GM08714 (cell line): ENCODE results near the gene ATG4D.
A peak's percentile ranks its signal among the peaks of the same experiment; 100 is the strongest.
"Not testable (repeated sequence)": the region's sequence is repeated elsewhere in the genome, so short reads cannot be mapped to it uniquely, and the experiment has no call there.

Experiments used
- H3K4me3 ChIP-seq: fragments of 200-500 bp; sonication (Bioruptor generic); 2 replicates; pipeline ENCODE4 v1.5.1; 2014; ENCODE audit warnings: mild to moderate bottlenecking, low read length, inconsistent platforms
- ZNF274 ChIP-seq: IDR thresholded peaks from 2 replicates; pipeline ENCODE4 v1.6.1; 2012; ENCODE audit warnings: mild to moderate bottlenecking, low read depth, low read length

Gene ATG4D

DNA sequence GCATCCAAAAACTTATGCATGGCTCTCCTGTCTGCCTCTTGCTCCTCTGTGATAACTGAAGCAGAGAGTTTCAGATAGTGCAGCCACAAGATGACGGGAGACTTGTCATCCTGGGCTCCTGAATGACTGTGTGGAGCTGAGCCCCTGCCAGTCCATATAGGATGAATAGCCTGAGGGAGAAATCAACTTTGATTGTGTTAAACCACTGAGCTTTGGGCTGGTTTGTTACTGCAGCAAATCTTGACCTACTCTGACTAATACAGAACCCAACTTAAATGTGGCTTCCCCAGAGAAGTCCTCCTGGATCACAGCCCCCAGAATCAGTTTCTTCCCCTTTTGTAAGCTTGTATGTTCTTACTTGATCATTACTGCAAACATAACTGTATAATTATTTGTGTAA is 11.2 kb upstream of the ATG4D start:
- H3K4me3 ChIP-seq, result no peak overlapping the region
- no peak for TF ChIP-seq ZNF274

GRCh38 chr19:10533646-10534386 is 9.9 kb upstream of the ATG4D start:
- no peak for TF ChIP-seq ZNF274
- H3K4me3 ChIP-seq, result no peak overlapping the region

GRCh38 chr19:10535613-10536012 is 8.1 kb upstream of the ATG4D start:
- H3K4me3 ChIP-seq, result no peak overlapping the region
- TF ChIP-seq ZNF274, result no peak

DNA sequence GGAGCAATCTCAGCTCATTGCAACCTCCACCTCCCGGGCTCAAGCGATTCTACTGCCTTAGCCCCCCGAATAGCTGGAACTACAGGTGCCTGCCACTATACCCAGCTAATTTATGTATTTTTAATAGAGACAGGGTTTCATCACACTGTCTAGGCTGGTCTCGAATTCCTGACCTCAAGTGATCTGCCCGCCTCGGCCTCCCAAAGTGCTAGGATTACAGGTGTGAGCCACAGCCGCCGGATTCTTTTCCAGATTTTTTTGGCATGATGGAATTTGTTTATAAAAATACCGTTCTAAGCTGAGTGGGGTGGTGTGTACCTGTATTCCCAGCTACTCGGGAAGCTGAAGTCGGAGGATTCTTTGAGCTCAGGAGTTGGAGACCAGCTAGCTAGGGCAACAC is 6.0 kb upstream of the ATG4D start:
- H3K4me3 ChIP-seq, result no peak overlapping the region
- no peak for TF ChIP-seq ZNF274

GRCh38 chr19:10538204-10538983 is 5.3 kb upstream of the ATG4D start:
- TF ChIP-seq ZNF274, result no peak
- no peak overlapping the region for H3K4me3 ChIP-seq

DNA sequence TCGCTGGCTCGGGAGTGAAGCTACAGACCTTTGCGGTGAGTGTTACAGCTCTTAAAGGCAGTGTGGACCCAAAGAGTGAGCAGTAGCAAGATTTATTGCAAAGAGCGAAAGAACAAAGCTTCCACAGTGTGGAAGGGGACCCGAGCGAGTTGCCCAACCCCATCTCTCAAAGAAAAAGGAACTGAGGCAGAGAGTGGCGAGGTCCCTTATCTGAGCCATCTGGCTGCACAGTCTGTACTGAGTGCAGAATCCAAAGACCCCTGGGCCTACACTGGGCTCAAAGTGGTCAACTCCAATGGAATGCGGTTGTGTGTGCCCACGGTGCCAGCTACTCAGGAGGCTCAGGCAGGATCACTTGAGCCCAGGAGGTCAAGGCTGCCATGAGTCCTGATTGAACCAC is 4.7 kb upstream of the ATG4D start:
- H3K4me3 ChIP-seq, result not testable (repeated sequence)

DNA sequence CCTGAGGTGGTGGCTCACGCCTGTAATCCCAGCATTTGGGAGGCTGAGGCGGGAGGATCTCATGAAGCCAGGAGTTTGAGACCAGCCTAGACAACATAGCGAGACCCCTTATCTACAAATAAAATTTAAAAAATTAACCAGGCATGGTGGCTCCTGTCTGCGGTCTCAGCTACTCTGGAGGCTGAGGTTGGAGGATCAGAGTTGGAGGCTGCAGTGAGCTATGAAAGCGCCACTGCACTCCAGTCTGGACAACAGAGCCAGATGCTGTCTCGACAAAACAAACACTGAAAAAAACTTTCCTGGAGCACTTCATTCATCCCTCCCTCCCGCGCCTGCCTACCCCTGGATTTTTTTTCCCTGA is 665 bp upstream of the ATG4D start:
- TF ChIP-seq ZNF274, result no peak
- H3K4me3 ChIP-seq, result no peak overlapping the region; the same call in 1 of the 2 replicates

GRCh38 chr19:10544242-10544752 is 593 bp downstream of the ATG4D start:
- TF ChIP-seq ZNF274, result no peak
- H3K4me3 ChIP-seq, result peak overlapping the region; percentile 85

DNA sequence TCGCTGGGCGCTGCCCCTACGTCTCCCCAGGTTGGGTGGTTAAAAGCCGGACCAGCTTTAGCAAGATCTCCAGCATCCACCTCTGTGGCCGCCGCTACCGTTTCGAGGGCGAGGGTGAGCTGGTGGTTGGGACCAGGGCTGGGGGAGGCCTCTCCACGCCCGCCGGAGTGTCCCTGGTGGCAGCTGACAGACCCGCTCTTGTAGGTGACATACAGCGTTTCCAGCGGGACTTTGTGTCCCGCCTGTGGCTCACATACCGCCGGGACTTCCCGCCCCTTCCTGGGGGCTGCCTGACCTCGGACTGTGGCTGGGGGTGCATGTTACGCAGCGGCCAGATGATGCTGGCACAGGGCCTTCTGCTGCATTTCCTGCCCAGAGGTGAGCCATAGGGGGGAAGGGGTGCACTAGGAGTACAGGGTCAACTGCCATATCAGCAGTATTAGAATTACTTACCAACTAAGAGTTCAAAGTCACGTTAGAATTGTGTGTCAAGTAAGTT is 1.1 kb downstream of the ATG4D start:
- no peak for TF ChIP-seq ZNF274
- H3K4me3 ChIP-seq, result peak overlapping the region; percentile 85; the same call in 1 of the 2 replicates

DNA sequence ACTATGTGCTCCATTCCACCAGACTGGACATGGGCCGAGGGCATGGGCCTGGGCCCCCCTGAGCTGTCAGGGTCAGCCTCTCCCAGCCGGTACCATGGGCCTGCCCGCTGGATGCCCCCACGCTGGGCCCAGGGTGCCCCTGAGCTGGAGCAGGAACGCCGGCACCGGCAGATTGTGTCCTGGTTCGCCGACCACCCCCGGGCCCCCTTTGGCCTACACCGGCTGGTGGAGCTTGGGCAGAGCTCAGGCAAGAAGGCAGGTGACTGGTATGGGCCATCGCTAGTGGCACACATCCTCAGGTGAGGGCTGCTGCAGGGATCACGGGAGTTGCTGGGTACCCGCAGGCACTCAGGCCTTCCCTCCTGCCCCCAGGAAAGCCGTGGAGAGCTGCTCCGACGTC is 3.1 kb downstream of the ATG4D start:
- no peak overlapping the region for H3K4me3 ChIP-seq
- no peak for TF ChIP-seq ZNF274

DNA sequence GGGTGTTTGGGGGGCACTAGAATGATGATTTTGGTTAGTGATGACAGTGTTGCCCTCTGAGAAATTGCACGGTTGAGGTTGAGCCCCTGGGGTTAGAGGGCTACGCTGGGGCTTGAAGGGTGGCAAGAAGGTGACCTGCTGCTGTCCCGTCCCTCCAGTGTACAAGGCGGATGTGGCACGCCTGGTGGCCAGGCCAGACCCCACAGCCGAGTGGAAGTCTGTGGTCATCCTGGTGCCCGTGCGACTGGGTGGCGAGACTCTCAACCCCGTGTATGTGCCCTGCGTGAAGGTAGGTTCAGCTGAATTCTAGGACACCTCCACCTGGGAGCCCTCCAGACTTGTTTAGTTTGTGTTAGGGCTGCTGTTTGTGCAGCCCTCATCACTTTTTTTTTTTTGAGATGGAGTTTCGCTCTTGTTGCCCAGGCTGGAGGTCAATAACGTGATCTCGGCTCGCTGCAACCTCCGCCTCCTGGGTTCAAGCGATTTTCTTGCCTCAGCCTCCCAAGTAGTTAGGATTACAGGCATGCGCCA is 5.1 kb downstream of the ATG4D start:
- no peak overlapping the region for H3K4me3 ChIP-seq
- TF ChIP-seq ZNF274, result no peak

DNA sequence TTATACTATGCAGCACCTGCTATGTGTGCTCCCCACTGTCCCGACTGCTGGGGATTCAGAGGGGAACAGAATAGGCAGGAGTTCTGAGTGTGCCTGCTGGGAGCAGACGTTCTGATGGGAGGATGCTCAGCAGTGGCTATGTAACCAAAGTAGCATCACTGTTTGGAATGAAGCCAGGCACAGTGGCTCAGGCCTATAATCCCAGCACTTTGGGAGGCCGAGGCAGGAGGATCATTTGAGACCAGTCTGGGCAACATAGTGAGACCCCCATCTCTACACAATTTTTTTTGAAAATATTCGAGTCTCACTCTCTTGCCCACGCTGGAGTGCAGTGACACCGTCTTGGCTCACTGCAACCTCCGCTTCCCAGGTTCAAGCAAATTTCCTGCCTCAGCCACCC is 6.0 kb downstream of the ATG4D start:
- H3K4me3 ChIP-seq, result no peak overlapping the region
- no peak for TF ChIP-seq ZNF274

DNA sequence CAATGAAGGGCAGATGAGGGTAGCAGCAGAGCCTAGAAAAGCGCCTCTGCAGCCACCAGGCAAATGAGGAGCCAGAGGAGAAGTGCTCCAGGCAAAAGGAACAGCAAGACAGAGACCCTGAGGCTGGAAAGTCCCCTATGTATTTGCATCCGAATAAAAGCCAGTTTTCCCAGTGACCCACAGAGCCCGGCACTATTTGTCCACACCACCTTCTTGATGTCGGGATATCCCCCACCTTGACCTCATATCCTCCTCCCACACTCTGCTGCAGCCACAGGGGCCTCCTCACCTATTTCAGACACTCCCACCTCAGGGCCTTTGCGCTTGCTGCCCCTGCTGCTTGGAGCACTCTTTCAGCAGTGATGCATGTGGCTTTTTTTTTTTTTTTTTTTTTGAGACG is 6.6 kb downstream of the ATG4D start:
- no peak overlapping the region for H3K4me3 ChIP-seq
- TF ChIP-seq ZNF274, result no peak

GRCh38 chr19:10551006-10551405 is 7.3 kb downstream of the ATG4D start:
- H3K4me3 ChIP-seq, result not testable (repeated sequence)
